GM20000 (cell line): Measurements from ENCODE around the gene TTC16.

Experiments
- DNase-seq: peaks from one replicate; pipeline ENCODE4 v3.0.0; 2012; ENCODE audit warnings: low spot score
- TF ChIP-seq, protein P1 (sequence below): IDR thresholded peaks from 2 replicates; pipeline ENCODE4 v1.5.1; 2012; ENCODE audit warnings: mild to moderate bottlenecking, control low read depth; ENCODE audit errors: extremely low read depth, missing control alignments

The TTC16 gene

DNA sequence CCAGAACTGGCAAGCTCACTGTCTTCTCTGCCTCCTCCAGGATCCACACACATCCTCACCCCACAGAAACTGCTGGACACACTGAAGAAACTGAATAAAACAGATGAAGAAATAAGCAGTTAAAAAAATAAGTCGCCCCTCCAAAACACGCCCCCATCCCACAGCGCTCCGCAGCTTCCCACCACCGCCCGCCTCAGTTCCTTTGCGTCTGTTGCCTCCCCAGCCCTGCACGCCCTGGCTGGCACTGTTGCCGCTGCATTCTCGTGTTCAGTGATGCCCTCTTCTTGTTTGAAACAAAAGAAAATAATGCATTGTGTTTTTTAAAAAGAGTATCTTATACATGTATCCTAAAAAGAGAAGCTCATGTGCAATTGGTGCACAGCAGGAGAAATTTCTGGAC is 25.1 kb upstream of the TTC16 start:
- DNase-seq, result no peak
- TF ChIP-seq, protein P1, sequence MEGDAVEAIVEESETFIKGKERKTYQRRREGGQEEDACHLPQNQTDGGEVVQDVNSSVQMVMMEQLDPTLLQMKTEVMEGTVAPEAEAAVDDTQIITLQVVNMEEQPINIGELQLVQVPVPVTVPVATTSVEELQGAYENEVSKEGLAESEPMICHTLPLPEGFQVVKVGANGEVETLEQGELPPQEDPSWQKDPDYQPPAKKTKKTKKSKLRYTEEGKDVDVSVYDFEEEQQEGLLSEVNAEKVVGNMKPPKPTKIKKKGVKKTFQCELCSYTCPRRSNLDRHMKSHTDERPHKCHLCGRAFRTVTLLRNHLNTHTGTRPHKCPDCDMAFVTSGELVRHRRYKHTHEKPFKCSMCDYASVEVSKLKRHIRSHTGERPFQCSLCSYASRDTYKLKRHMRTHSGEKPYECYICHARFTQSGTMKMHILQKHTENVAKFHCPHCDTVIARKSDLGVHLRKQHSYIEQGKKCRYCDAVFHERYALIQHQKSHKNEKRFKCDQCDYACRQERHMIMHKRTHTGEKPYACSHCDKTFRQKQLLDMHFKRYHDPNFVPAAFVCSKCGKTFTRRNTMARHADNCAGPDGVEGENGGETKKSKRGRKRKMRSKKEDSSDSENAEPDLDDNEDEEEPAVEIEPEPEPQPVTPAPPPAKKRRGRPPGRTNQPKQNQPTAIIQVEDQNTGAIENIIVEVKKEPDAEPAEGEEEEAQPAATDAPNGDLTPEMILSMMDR, result no peak

DNA sequence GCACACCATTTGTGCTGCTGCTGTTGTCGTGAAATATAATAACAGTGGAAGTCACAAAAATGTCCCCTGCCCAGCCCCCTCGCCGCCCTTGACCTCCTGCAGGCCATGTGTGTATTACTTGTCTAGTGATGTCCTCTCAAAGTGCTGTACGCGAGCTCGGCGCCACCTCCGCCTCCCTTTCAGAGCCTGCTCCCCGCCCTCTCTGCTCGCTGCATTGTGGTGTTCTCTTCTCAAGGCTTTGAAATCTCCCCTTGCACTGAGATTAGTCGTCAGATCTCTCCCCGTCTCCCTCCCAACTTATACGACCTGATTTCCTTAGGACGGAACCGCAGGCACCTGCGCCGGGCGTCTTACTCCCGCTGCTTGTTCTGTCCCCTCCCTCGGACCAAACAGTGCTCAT is 23.8 kb upstream of the TTC16 start:
- DNase-seq, result no peak
- TF ChIP-seq, protein P1, result no peak

DNA sequence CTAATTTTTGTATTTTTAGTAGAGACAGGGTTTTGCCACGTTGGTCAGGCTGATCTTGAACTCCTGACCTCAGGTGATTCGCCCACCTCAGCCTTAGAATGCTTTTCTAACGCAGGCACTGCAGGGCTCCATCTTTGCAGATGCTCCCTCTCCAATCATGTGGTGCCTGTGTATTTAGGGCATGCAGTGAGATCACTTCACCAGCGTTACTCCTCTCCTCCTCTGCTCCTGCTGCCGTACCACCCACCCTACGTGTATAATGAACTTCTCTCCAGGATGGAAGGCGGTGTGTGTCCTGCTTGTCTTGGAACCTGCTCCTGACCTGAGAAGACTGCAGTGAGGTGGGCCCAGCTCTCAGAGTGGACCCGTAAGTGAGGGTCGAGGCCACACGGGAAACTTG is 22.7 kb upstream of the TTC16 start:
- DNase-seq, result no peak
- TF ChIP-seq, protein P1, result no peak

- DNase-seq, result no peak
- TF ChIP-seq, protein P1, result no peak
These were observed 22.2 kb upstream of the TTC16 start for GRCh38 chr9:127693697-127694096.

DNA sequence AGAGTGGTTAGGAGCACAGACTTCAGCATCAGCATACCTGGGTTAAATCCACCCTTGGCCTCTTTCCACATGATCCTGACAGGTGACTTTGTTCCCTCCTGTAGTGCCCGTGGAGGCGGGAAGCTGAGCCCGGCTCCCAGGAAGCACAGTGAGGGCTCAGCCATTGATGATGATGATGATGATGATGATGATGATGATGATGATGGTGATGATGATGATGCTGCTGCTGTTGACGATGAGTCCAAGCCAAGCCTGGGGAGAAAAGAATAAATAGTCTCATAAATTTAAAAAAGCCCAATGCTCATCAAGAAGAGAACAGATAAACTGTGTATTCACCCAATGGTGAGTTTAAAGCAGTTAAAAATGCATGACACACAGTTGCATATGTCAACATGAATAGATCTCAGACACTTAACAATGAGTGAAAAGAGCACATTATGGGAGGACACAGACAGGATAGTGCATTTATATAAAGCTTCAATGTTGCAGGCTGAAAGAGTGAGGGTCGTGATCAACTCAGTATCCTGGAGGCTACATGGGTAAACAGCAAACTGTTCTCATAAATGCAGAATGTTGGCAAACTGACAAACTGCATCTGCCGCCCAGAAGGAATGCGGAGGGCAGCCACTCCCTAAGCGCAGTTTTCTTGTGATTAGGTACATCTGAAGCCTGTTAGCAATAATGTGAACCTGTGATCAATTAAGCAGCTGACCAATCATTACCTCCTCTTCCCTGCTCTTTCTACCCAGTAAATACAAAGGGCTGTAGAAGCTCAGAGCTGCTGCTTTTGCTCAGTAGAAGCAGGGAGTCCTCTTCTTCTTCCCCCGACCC is 20.8 kb upstream of the TTC16 start:
- DNase-seq, result no peak
- TF ChIP-seq, protein P1, result no peak

- no peak for DNase-seq
- TF ChIP-seq, protein P1, result no peak
These were observed 18.3 kb upstream of the TTC16 start for GRCh38 chr9:127697575-127697974.

DNA sequence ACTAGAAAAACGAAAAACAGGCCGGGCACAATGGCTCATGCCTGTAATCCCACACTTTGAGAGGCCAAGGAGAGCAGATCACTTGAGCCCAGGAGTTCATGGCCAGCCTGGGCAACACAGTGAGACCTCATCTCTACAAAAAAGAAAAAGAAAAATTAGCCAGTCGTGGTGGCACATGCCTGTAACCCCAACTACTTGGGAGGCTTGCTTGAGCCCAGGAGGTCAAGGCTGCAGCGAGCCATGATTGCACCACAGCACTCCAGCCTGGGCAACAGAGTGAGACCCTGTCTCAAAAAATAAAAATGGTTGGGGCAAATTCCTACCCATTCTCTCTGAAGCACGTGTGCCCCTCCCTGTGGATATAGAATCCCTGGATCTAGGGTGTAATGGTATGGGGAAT is 17.5 kb upstream of the TTC16 start:
- no peak for DNase-seq
- TF ChIP-seq, protein P1, result no peak
